Endothelial cell of umbilical vein (primary cell): ENCODE results near the gene COL9A1. TPM values are rescaled to one million over a fixed set of nuclear protein-coding genes. Genes with fewer than 3 reads are reported as not detected.

Source experiments
- BruUV-seq: library from RNA; stranded (reverse); fragments of 400-500 nt; replicated peaks from 2 replicates; lab custom pipeline; 2021; lab: Mats Ljungman, UMichigan
- CTCF ChIA-PET: fragments of 300-600, 350-600 bp; sonication (Branson Sonifier 250); formaldehyde crosslinking; loops from one replicate; lab custom pipeline; 2021; ENCODE audit warnings: antibody characterized with exemption, inconsistent platforms; lab: Charles Lee
- POLR2A ChIA-PET: fragments of 300-600, 350-600 bp; sonication (Branson Sonifier 250); formaldehyde crosslinking; loops from one replicate; lab custom pipeline; 2021; ENCODE audit warnings: antibody characterized with exemption, inconsistent platforms; lab: Charles Lee
- DNase-seq: peaks from one replicate; pipeline ENCODE4 v3.0.0-alpha.2; 2011; ENCODE audit warnings: low read depth, low spot score
- FAIRE-seq: peaks from 2 replicates; lab custom pipeline; 2011; peaks lifted over from hg19 to GRCh38; lab: Jason Lieb, UNC
- H2AFZ ChIP-seq: 2 replicates; pipeline ENCODE4 v1.6.0; 2012; ENCODE audit warnings: low read depth, low read length, control low read depth, inconsistent platforms
- H3K27ac ChIP-seq: 2 replicates; pipeline ENCODE4 v1.5.1; 2011; ENCODE audit warnings: low read depth, mild to moderate bottlenecking, control low read depth, low read length, moderate library complexity; ENCODE audit not compliant: insufficient read depth
- H3K27me3 ChIP-seq, 2 experiments: 2 replicates each; pipeline versions ENCODE4 v1.6.0 to v1.6.1; 2011; ENCODE audit warnings: low read length in 2 of 2, mixed read lengths in 1 of 2; ENCODE audit not compliant: control insufficient read depth in 2 of 2, insufficient read depth in 2 of 2
- H3K36me3 ChIP-seq, 2 experiments: 2 replicates in 1 of 2; 3 replicates in 1 of 2; pipeline ENCODE4 v1.5.1; 2011; ENCODE audit warnings: low read length in 2 of 2, mild to moderate bottlenecking in 1 of 2, moderate library complexity in 1 of 2; ENCODE audit not compliant: control insufficient read depth in 2 of 2, insufficient read depth in 2 of 2; ENCODE audit errors: extremely low read depth in 1 of 2
- H3K4me1 ChIP-seq: 3 replicates; pipeline ENCODE4 v1.5.1; 2011; ENCODE audit warnings: mild to moderate bottlenecking, low read length; ENCODE audit not compliant: control insufficient read depth, insufficient read depth; ENCODE audit errors: extremely low read depth
- H3K4me2 ChIP-seq: 2 replicates; pipeline ENCODE4 v1.6.1; 2011; ENCODE audit warnings: low read length, control low read depth, mixed read lengths; ENCODE audit not compliant: insufficient read depth
- H3K4me3 ChIP-seq, 3 experiments: fragments of 200-600 bp in 1 of 3; sonication (generic), shearing (Covaris generic) in 1 of 3; replicated peaks in 1 of 3; 2 replicates each; pipeline ENCODE4 v1.5.1; 2011 to 2016; ENCODE audit warnings: control low read depth in 3 of 3, low read length in 3 of 3, mild to moderate bottlenecking in 2 of 3, inconsistent platforms in 1 of 3, low read depth in 1 of 3, moderate library complexity in 1 of 3; ENCODE audit not compliant: insufficient read depth in 1 of 3
- H3K79me2 ChIP-seq: 2 replicates; pipeline ENCODE4 v1.6.0; 2012; ENCODE audit warnings: low read length, inconsistent platforms; ENCODE audit not compliant: control insufficient read depth, insufficient read depth
- H3K9ac ChIP-seq: replicated peaks from 2 replicates; pipeline ENCODE3; 2011; ENCODE audit warnings: low read length, control low read depth; ENCODE audit not compliant: insufficient read depth; ENCODE audit errors: extremely low read depth
- H3K9me1 ChIP-seq: replicated peaks from 3 replicates; pipeline ENCODE4 v1.6.0; 2011; ENCODE audit warnings: mild to moderate bottlenecking, low read length; ENCODE audit not compliant: control insufficient read depth, insufficient read depth; ENCODE audit errors: extremely low read depth
- H3K9me3 ChIP-seq: replicated peaks from 2 replicates; pipeline ENCODE4 v1.5.1; 2012; ENCODE audit warnings: low read length, inconsistent platforms; ENCODE audit not compliant: control insufficient read depth, insufficient read depth
- H4K20me1 ChIP-seq: replicated peaks from 2 replicates; pipeline ENCODE3; 2011; ENCODE audit warnings: mild to moderate bottlenecking, low read length; ENCODE audit not compliant: control insufficient read depth, insufficient read depth; ENCODE audit errors: extremely low read depth
- FOS ChIP-seq: IDR thresholded peaks from 2 replicates; pipeline ENCODE4 v1.6.1; 2011; ENCODE audit warnings: mild to moderate bottlenecking, low read length, moderate library complexity, borderline replicate concordance; ENCODE audit not compliant: insufficient read depth
- GATA2 ChIP-seq: IDR thresholded peaks from 2 replicates; pipeline ENCODE4 v1.7.0; 2011; ENCODE audit warnings: low read depth, mild to moderate bottlenecking, moderate library complexity, mixed read lengths, low read length; ENCODE audit not compliant: insufficient read length, insufficient read depth
- JUN ChIP-seq: IDR thresholded peaks from 2 replicates; pipeline ENCODE4 v1.6.1; 2011; ENCODE audit warnings: borderline replicate concordance, low read depth; ENCODE audit not compliant: insufficient read length, insufficient read depth
- MAX ChIP-seq: IDR thresholded peaks from 2 replicates; pipeline ENCODE4 v1.6.1; 2011; ENCODE audit not compliant: insufficient read depth, insufficient read length
- MYC ChIP-seq: IDR thresholded peaks from one replicate; pipeline ENCODE4 v1.6.1; 2011; ENCODE audit warnings: mild to moderate bottlenecking, low read depth, low read length
- POLR2A ChIP-seq: IDR thresholded peaks from 2 replicates; pipeline ENCODE4 v1.6.1; 2012; ENCODE audit warnings: low read depth, mild to moderate bottlenecking, control low read depth, low read length
- POLR2AphosphoS5 ChIP-seq: IDR thresholded peaks from 2 replicates; pipeline ENCODE4 v1.6.1; 2012; ENCODE audit warnings: low read depth, mild to moderate bottlenecking, control low read depth, low read length, moderate library complexity; ENCODE audit not compliant: insufficient read depth
- dilution Hi-C: fragments of 300-500 bp; cut with MboI; formaldehyde crosslinking; loops from one replicate; pipeline ENCODE4 v1.15.0; 2019; ENCODE audit warnings: low sequenced_read_pairs; ENCODE audit not compliant: extremely low pct_ligation_motif_present
- intact Hi-C: fragments of 100-400 bp; cut with micrococcal nuclease; formaldehyde crosslinking; loops from one replicate; pipeline ENCODE4 v1.10.0; 2022
- polyA plus RNA-seq, 4 experiments: library from polyadenylated mRNA; depleted of rRNA in 3 of 4; stranded (reverse) in 3 of 4; unstranded in 1 of 4; fragments of >200 nt; gene quantifications; 2 replicates each; pipeline versions ENCODE4 v1.2.1 to v1.2.3, GENCODE V29; 2011 to 2012; ENCODE audit warnings: missing spikeins in 1 of 4
- total RNA-seq: library from RNA; stranded (reverse); gene quantifications from 2 replicates; pipeline ENCODE4 v1.2.3, GENCODE V29; 2021
- TF ChIP-seq, protein P1 (sequence below), 2 donors: IDR thresholded peaks; 1 replicate in 1 of 2; 2 replicates in 1 of 2; pipeline ENCODE4 v1.5.1; 2011; ENCODE audit warnings: low read length in 2 of 2, mild to moderate bottlenecking in 2 of 2, moderate library complexity in 2 of 2, control low read depth in 1 of 2, inconsistent platforms in 1 of 2, low read depth in 1 of 2; ENCODE audit not compliant: insufficient read depth in 1 of 2; ENCODE audit errors: extremely low read depth in 1 of 2

Gene COL9A1
- total and polyA plus RNA-seq, 2 donors (not counting 3 experiments of a cell fraction or from before 2014, with no cell fraction given), result not detected

GRCh38 chr6:70180183-70180900 is 122.5 kb downstream of the COL9A1 start:
- Histone ChIP-seq H3K79me2 (no peaks in the 10 kb centered on the region), H3K4me1 (no peaks in the 10 kb centered on the region), H3K9me3 (no peaks in the 10 kb centered on the region), H3K4me2 (no peak overlapping the region), H4K20me1 (no peaks in the 10 kb centered on the region), H3K27ac (no peak overlapping the region), H3K27me3 (no peaks in the 10 kb centered on the region), H3K36me3 (no peaks in the 10 kb centered on the region), H3K9ac (no peak overlapping the region), H3K9me1 (no peaks in the 10 kb centered on the region), H2AFZ (no peak overlapping the region), H3K4me3 (no peak overlapping the region)
- dilution Hi-C loops, result no loop called here
- BruUV-seq, result no TSS peak
- ChIA-PET POLR2A (no interaction called here), CTCF (no interaction called here)
- TF ChIP-seq FOS (no peak), MYC (no peak)
- DNase-seq (no peak), FAIRE-seq (no peak)
- intact Hi-C loops, result no loop called here

GRCh38 chr6:70176842-70177550 is 125.9 kb downstream of the COL9A1 start:
- no peaks in the 10 kb centered on the region for H3K4me1 ChIP-seq
- BruUV-seq, result no TSS peak
- intact Hi-C loops (no loop called here), dilution Hi-C loops (no loop called here)
- H3K4me2 ChIP-seq, result no peak overlapping the region
- DNase-seq (no peak), FAIRE-seq (no peak)
- H3K36me3 ChIP-seq, result no peaks in the 10 kb centered on the region
- no peaks in the 10 kb centered on the region for H4K20me1 ChIP-seq
- no peak overlapping the region for H2AFZ ChIP-seq
- ChIA-PET CTCF (no interaction called here), POLR2A (no interaction called here)
- H3K4me3 ChIP-seq, result no peak overlapping the region
- no peak overlapping the region for H3K27ac ChIP-seq
- no peaks in the 10 kb centered on the region for H3K79me2 ChIP-seq
- no peaks in the 10 kb centered on the region for H3K9me3 ChIP-seq
- TF ChIP-seq POLR2AphosphoS5 (no peak), POLR2A (no peak), JUN (no peak), GATA2 (no peak), MYC (no peak), MAX (no peak)
- TF ChIP-seq, protein P1, sequence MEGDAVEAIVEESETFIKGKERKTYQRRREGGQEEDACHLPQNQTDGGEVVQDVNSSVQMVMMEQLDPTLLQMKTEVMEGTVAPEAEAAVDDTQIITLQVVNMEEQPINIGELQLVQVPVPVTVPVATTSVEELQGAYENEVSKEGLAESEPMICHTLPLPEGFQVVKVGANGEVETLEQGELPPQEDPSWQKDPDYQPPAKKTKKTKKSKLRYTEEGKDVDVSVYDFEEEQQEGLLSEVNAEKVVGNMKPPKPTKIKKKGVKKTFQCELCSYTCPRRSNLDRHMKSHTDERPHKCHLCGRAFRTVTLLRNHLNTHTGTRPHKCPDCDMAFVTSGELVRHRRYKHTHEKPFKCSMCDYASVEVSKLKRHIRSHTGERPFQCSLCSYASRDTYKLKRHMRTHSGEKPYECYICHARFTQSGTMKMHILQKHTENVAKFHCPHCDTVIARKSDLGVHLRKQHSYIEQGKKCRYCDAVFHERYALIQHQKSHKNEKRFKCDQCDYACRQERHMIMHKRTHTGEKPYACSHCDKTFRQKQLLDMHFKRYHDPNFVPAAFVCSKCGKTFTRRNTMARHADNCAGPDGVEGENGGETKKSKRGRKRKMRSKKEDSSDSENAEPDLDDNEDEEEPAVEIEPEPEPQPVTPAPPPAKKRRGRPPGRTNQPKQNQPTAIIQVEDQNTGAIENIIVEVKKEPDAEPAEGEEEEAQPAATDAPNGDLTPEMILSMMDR (IDR thresholded peaks at IDR 0.05; ENCODE audit: extremely low read depth in 1 of 2, insufficient read depth in 1 of 2, low read depth in 1 of 2, low read length in 2 of 2), result no peak
- no peaks in the 10 kb centered on the region for H3K9me1 ChIP-seq
- no peak overlapping the region for H3K9ac ChIP-seq
- H3K27me3 ChIP-seq, result no peaks in the 10 kb centered on the region
